ENCODE measurements around the gene SLC25A17.
"Not testable (repeated sequence)": the region's sequence is repeated elsewhere in the genome, so short reads cannot be mapped to it uniquely, and the experiment has no call there.

Gene SLC25A17

DNA sequence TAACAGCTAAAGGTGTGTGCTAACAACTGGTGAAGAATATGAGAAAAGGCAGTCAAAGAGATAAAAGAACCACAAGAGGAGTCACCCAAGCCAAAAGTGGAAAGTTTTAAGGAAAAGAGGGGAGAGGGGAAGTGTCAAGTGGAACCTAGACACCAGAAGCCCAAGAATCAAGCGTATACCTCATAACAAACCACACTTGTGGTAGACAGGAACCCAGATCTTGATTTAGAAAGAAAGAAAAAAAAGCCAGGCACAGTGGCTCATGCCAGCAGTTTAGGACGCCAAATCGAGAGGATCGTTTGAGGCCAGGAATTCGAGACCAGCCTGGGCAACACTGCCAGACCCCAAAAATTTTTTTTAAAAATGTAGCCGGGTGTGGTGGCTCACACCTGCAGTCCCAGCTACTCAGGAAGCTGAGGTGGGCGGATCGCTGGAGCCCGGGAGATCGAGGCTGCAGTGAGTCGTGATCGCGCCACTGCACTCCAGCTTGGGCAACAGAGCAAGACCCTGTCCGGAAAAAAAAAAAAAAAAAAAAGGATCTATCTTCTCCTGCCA, 877 bp downstream of the SLC25A17 start:
- DNase-seq = peak; percentile 30

- no peak for DNase-seq
These were observed 1.4 kb downstream of the SLC25A17 start for GRCh38 chr22:40817737-40818136.

DNA sequence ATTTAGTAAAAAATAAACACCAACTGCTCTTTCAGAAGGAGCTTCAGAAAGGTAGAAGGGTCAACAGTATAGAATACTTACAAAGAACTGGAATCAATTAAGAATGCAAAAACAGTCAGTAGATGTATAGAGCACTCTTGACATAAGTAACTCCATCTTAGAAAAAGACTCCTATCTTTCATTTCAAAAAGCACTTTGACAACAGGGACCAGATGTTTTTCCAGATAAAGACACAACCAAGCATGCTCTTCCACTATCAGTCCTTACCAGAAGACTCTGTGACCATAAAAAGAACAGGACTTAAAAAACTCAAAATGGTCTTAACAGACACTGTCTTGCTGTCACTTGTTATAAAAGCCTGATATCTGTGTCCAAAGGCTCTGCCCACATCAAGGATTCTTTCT, 5.2 kb downstream of the SLC25A17 start:
- no peak for DNase-seq

DNA sequence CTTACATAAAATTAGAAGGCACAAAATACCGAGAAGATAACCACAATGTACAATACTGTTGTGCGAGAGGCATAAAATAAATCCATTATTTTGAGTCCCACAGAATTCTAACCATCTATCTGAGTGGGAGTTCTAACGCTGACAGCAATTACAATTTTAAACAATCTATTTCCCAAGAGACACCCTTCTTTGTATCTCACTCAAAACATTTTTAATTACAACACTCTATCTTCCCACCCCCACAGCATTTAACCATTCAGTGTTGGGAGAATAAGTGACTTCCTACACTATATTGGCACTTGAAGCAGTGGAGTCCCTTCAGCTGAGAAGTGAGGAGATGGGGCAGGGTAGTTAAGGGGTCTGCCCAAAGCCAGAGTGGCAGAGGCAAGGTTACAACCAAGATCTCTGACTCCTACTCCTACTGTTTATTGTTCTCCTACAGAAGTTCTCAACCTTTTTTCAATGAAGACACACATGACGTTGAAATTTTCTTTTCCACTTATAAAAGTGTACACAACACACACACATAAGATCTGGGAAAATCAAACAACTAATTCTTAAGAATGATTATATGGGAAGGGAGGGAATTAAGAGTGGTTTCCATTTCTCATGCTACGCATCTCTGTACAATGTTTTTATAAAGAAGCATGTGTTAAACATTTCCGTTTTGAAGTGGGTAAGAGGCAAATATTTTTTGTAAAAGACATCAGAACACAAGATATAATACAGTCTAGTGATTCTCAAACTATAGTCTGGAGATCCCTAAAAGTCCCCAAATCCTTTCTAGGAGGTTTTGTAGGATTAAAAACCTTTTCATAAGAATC, 10.9 kb downstream of the SLC25A17 start:
- no peak for DNase-seq

DNA sequence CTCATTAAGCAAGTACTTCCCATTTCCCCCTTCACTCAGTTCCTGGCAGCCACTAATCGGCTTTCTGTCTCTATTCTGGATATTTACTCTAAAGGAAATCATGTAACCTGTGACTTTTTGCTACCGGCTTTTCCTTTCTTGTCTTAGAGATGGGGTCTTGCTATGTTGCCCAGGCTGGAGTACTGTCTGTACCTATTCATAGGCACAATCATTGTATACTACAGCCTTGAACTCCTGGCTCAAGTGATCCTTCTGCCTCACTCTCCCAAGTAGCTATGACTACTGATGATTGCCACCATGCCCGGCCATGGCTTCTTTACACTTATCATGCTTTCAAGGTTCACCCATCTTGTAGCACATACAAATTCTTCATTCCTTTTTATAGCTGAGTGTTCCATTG, 12.4 kb downstream of the SLC25A17 start:
- DNase-seq = no peak

GRCh38 chr22:40805699-40806203, 13.4 kb downstream of the SLC25A17 start:
- DNase-seq = no peak

DNA sequence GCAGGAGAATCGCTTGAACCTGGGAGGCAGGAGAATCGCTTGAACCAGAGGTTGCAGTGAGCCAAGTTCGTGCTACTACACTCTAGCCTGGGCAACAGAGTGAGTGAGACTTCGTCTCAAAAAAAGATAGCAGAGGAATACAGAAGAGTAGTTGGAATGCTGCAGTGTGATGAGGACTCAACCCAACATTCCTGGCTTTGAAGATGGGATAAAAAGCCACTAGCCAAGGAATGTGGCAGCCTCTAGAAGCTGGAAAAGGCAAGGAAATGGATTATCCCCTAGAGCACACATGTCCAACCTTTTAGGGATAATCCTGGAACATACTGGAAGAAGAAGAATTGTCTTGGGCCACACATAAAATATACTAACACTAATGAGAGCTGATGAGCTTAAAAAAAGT, 13.9 kb downstream of the SLC25A17 start:
- no peak for DNase-seq

DNA sequence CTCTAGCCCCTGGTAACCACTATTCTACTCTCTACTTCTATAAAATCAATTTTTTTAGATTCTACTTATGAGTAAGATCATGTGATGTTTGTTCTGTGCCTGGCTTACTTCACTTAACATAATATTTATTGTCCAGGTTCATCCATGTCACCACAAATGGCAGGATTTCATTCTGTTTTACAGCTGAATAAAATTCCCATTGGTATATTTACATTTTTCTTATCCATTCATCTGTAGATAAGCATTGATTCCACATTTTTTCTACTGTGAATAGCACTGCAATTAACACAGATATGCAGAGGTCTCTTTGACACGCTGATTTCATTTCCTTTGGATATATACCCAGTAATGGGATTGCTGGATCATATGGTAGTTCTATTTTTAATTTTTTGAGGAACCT, 15.8 kb downstream of the SLC25A17 start:
- no peak for DNase-seq

GRCh38 chr22:40799008-40799407, 20.1 kb downstream of the SLC25A17 start:
- DNase-seq = no peak

DNA sequence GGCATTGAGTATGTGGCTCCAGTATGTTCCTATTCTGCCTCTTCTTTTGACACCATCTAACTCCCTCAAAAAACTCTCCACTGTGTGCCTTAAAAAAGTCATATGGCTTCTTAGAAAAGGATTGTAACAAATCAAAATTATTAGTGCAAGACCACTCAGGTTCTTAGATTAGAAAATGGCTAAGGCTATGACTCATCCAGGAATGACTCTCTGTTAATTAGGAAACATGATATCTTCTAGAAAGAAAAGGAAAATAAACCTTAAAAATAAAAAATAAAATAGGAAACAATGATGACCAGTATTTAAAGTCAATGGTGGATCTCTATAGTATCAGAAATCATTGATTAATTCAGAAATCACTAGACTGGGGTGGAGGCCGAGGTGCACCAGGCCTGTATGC, 21.7 kb downstream of the SLC25A17 start:
- DNase-seq = no peak

- DNase-seq = no peak
These were observed 26.7 kb downstream of the SLC25A17 start for GRCh38 chr22:40792451-40792850.

- no peak for DNase-seq
These were observed 27.9 kb downstream of the SLC25A17 start for GRCh38 chr22:40791241-40791640.

- no peak for DNase-seq
These were observed 30.0 kb downstream of the SLC25A17 start for GRCh38 chr22:40789131-40789530.

- no peak for DNase-seq
These were observed 36.6 kb downstream of the SLC25A17 start for GRCh38 chr22:40782521-40782920.

- DNase-seq = not testable (repeated sequence)
These were observed 37.4 kb downstream of the SLC25A17 start for GRCh38 chr22:40781749-40782148.

DNA sequence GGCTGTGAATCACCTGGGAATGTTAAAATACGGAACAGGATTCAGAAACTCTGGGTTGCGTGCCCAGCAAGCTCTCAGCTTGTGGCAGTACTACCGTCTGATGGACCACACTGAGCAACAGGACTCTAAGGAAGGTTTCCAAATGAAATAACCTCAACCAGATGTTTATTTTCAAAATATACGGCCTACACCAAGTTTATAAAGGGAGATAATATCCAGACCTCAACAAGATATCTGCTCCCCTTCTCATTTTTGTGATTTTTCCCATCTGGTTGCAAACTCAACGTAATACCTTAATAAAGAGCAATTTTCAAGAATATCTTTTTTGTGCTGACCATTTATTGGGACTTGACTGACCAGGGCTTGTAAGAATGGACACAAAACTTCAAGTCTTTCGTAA, 49.4 kb downstream of the SLC25A17 start:
- no peak for DNase-seq

DNA sequence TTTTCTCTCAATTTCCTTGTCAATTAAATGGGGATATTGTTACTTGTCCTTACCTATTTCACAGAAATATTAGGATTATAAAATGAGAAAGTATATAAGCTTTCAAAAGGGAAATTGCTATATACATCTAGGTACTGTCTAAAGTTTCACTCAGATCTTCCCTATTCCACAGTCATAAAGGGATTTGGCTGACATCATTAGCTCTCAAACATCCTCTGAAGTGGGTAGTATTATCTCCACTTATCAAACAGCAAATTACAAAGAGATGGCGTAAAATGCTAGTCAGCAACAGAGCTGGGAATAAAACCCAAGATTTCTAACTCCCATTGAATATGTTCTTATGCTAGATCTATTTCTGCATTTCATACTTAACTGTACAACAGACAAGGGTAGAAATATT, 50.9 kb downstream of the SLC25A17 start:
- no peak for DNase-seq

DNA sequence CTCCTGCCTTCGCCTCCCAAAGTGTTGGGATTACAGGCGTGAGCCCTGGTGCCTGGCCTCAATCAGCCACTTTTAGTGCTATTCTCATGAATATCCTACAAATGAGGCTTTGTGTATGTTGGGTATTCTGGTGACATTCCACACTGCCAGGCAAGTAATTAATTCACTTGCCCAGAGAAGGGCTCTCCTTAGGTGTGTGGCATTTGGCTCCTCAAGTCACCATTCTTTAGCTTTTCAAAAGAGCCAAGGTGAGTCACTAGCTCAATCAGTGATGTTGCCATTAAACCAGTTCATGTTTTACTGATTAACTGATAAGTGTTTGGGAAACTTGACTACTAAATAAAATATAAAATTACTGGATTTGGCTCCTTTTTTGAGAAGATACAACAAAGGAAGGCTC, 52.2 kb downstream of the SLC25A17 start:
- no peak for DNase-seq

DNA sequence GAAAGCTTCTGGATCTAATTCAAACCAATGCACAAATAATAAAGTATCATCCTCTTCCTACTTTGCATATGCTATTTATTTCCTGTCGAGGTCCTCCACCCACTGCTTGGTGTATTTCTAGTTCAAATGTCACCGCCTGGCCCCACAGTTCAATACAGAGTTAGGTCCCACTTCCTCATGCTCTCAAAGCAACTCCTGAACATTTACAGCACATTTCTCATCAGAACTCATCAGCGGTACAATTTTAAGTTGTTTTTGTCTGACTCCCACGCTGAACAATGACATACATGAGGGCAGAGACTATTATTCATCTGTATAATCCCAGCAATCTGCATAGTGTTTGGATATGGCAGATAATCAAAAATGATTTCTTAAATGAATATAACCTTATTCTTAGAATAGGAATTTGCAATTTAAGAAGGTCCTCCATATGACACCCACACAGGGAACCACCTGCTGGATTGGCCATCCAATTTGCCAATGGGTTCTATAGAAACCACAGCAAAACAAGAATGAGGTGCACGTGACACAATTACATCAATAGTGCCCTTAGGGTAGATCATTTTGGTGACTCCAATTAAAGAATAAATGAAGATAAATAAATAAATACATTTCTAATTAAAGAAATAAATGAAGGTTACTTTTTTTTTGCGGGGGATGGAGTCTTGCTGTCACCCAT, 54.2 kb downstream of the SLC25A17 start:
- no peak for DNase-seq

- DNase-seq = no peak
These were observed 59.8 kb downstream of the SLC25A17 start for GRCh38 chr22:40759294-40759840.

- DNase-seq = not testable (repeated sequence)
These were observed 60.3 kb downstream of the SLC25A17 start for GRCh38 chr22:40758851-40759250.

DNA sequence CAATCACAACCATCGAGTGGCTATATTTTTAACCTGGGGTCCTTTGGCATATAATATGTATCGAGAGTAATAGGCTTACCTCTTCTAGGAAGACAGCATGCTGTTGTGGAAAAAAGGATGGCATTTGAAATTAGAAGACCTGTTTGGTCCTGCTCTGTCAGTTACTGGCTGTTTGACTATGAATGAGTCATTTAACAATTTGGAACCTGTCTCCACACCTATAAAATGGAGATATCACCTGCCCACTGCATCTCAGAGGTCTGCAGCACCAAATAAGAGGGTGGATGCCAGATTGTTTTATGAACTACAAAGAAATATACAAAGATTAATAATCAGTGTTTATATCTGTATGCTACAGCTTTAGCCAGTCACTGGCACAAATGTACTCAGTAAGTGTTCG, 60.8 kb downstream of the SLC25A17 start:
- DNase-seq = no peak

GRCh38 chr22:40757071-40757470, 62.1 kb downstream of the SLC25A17 start:
- DNase-seq = no peak

DNA sequence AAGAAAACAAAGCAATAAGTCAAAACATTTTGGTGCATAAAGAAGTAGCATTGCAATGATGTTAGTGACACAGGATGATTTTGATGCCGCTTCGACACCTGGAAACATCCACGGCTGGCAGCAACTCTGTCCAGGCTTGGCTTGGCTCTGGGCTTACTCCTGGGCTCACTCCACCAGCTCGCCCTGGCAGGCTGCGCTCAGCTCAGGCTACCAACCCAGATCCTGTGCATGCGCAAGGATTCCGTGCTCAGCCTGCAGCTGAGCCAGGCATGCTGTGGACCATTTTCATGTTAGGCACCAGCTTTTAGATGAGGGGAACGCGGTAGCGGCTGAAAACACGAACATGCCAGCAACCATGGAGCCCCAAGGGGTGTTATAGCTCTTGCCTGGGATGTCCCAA, 66.0 kb downstream of the SLC25A17 start:
- DNase-seq = no peak

All from activated T-cell treated with anti-CD3 and anti-CD28 coated beads, Interleukin-2, amount 50 U/mL, for 1 hour (primary cell).